Loucy (cell line): ENCODE data around the gene CPEB4.

ENCODE experiments used
- H2AFZ ChIP-seq: fragments of 200-600 bp; sonication (generic); 2 replicates; pipeline ENCODE4 v1.6.0; 2016; ENCODE audit warnings: antibody characterized with exemption, mild to moderate bottlenecking, low read length, moderate library complexity
- H3F3A ChIP-seq: fragments of 200-600 bp; 2 replicates; pipeline ENCODE4 v1.6.0; 2016; ENCODE audit warnings: antibody characterized with exemption, low read depth, mild to moderate bottlenecking
- H3K27me3 ChIP-seq: fragments of 200-600 bp; sonication (generic); 2 replicates; pipeline ENCODE4 v1.6.1; 2014; ENCODE audit warnings: low read length, mild to moderate bottlenecking; ENCODE audit not compliant: insufficient read depth, poor library complexity, severe bottlenecking
- H3K36me3 ChIP-seq: fragments of 200-600 bp; sonication (generic); 2 replicates; pipeline ENCODE4 v1.6.1; 2016; ENCODE audit warnings: low read length; ENCODE audit not compliant: insufficient read depth
- H3K4me1 ChIP-seq: fragments of 200-600 bp; sonication (generic); 2 replicates; pipeline ENCODE4 v1.5.1; 2014; ENCODE audit warnings: low read length, mild to moderate bottlenecking; ENCODE audit not compliant: insufficient read depth, poor library complexity, severe bottlenecking
- H3K4me2 ChIP-seq: fragments of 200-600 bp; sonication (generic); 2 replicates; pipeline ENCODE4 v1.6.0; 2014; ENCODE audit warnings: antibody characterized with exemption, low read length, low read depth, mild to moderate bottlenecking; ENCODE audit not compliant: poor library complexity, severe bottlenecking
- H3K4me3 ChIP-seq: fragments of 200-600 bp; sonication (generic); 2 replicates; pipeline ENCODE4 v1.5.1; 2014; ENCODE audit warnings: low read length, mild to moderate bottlenecking, mixed read lengths; ENCODE audit not compliant: poor library complexity, severe bottlenecking
- H3K79me2 ChIP-seq: fragments of 200-600 bp; sonication (generic); 2 replicates; pipeline ENCODE4 v1.6.1; 2014; ENCODE audit warnings: low read length; ENCODE audit not compliant: insufficient read depth
- H3K9ac ChIP-seq: fragments of 200-600 bp; sonication (generic); 2 replicates; pipeline ENCODE4 v1.6.0; 2014; ENCODE audit warnings: mild to moderate bottlenecking, low read depth, low read length, moderate library complexity; ENCODE audit not compliant: poor library complexity, severe bottlenecking
- H3K9me2 ChIP-seq: fragments of 200-600 bp; sonication (generic); replicated peaks from 2 replicates; pipeline ENCODE4 v1.6.1; 2016; ENCODE audit warnings: low read depth, low read length, mixed read lengths
- H3K9me3 ChIP-seq: fragments of 200-600 bp; sonication (generic); 2 replicates; pipeline ENCODE4 v1.6.1; 2014; ENCODE audit warnings: mild to moderate bottlenecking, antibody characterized with exemption, low read length, low read depth; ENCODE audit not compliant: insufficient read depth
- H4K20me1 ChIP-seq: fragments of 200-600 bp; sonication (generic); 2 replicates; pipeline ENCODE4 v1.6.0; 2014; ENCODE audit warnings: antibody characterized with exemption, low read length, mild to moderate bottlenecking; ENCODE audit not compliant: insufficient read depth, poor library complexity, severe bottlenecking
- EZH2phosphoT487 ChIP-seq: fragments of 200-600 bp; IDR thresholded peaks from 2 replicates; pipeline ENCODE4 v1.6.1; 2018; ENCODE audit warnings: antibody characterized with exemption, mild to moderate bottlenecking, moderate library complexity, borderline replicate concordance
- TF ChIP-seq, protein P1 (sequence below): fragments of 200-600 bp; sonication (generic); conservative IDR thresholded peaks from 2 replicates; pipeline ENCODE4 v1.5.1; 2014; ENCODE audit warnings: mild to moderate bottlenecking, antibody characterized with exemption, low read length

Gene CPEB4

DNA sequence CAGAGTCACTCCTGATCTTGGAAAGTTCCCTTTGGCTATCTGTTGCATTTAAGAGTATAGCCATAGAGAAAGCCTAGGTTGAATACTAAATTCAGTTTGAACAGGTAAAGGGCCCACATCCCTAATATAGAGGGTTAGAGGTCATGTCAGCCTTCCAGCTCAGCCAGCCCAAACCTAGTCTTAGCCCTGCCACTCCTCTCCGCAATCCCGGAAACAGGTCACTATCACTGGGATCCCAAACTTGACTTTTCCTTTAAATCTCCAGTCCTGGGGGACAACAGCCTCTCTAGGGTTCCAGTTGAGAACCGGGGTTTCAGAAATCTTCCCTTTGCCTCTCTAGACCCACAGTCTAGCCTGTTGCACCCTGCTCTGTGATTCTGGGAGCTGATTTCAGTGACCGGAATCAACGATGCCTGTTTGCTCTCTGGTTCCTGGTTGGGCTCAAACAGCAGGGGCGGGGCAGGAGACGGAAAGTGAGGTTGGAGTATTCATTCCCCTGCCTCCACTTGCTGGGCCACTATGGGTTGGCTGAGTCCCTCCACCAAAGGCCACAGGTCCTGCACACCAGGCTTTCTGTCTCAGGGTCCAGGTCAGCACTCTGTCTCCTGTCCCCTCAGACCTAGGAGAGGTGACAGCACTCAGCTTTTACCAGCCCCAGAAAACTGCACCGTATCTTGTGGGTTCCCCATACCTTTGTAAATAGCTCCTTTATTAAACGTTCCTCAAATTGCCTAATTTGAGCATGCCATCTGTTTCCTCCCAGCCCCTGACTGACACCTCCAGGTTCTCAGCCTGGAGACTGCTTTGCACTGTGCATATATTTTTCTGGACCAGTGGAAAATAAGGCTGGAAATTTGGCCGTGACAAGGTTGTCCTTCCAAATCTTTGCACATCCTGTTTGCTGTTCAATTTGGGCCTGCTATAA, 23.8 kb upstream of the CPEB4 start:
- Histone ChIP-seq H3K79me2 (no peaks in the 10 kb centered on the region), H2AFZ (no peak overlapping the region), H3K4me2 (no peak overlapping the region), H3K36me3 (no peaks in the 10 kb centered on the region), H3F3A (no peaks in the 10 kb centered on the region), H4K20me1 (no peaks in the 10 kb centered on the region), H3K4me3 (no peak overlapping the region), H3K9me3 (no peaks in the 10 kb centered on the region), H3K27me3 (no peaks in the 10 kb centered on the region), H3K4me1 (no peaks in the 10 kb centered on the region), H3K9me2 (no peaks in the 10 kb centered on the region), H3K9ac (no peak overlapping the region)
- TF ChIP-seq EZH2phosphoT487, result no peak
- TF ChIP-seq, protein P1, sequence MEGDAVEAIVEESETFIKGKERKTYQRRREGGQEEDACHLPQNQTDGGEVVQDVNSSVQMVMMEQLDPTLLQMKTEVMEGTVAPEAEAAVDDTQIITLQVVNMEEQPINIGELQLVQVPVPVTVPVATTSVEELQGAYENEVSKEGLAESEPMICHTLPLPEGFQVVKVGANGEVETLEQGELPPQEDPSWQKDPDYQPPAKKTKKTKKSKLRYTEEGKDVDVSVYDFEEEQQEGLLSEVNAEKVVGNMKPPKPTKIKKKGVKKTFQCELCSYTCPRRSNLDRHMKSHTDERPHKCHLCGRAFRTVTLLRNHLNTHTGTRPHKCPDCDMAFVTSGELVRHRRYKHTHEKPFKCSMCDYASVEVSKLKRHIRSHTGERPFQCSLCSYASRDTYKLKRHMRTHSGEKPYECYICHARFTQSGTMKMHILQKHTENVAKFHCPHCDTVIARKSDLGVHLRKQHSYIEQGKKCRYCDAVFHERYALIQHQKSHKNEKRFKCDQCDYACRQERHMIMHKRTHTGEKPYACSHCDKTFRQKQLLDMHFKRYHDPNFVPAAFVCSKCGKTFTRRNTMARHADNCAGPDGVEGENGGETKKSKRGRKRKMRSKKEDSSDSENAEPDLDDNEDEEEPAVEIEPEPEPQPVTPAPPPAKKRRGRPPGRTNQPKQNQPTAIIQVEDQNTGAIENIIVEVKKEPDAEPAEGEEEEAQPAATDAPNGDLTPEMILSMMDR, result no peak

DNA sequence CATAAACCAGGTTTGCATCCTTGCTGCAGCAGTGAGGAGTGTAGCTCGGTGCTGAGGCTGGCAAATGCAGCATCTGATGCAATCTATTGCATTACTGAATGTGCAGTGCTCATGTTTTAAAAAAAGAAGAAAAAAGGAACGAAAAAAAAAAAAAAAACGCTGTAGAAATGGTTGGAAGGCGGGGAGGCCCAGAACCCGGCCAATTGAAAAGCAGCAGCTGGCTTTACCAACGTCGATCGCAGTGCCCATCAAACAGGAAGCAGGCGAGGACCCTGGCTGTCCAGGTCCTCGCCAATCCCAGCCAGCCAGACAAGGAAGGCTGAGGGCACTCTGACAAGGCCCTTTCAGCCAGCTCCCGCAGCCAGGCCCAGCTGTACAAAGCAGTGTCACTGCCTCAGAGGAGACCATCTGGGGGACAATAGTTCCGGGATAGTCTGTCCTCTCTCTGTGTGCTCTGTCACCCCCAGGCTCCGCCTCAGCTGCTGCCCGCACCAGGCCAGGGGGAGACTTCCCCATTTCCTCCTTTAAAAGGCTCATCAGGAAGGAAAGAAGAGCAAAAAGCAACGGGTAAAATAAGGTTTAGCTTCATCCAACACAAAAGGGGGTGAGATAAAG, 21.8 kb upstream of the CPEB4 start:
- Histone ChIP-seq H4K20me1 (no peaks in the 10 kb centered on the region), H2AFZ (no peak overlapping the region), H3K9ac (no peak overlapping the region), H3K79me2 (no peaks in the 10 kb centered on the region), H3K4me3 (no peak overlapping the region), H3K9me2 (no peaks in the 10 kb centered on the region), H3F3A (no peaks in the 10 kb centered on the region), H3K27me3 (no peaks in the 10 kb centered on the region), H3K4me1 (no peaks in the 10 kb centered on the region), H3K9me3 (no peaks in the 10 kb centered on the region), H3K36me3 (no peaks in the 10 kb centered on the region), H3K4me2 (no peak overlapping the region)
- TF ChIP-seq EZH2phosphoT487, result no peak
- TF ChIP-seq, protein P1, result no peak

- no peak overlapping the region for H3K4me3 ChIP-seq
- H3K79me2 ChIP-seq, result no peaks in the 10 kb centered on the region
- H3K27me3 ChIP-seq, result no peaks in the 10 kb centered on the region
- no peaks in the 10 kb centered on the region for H3K4me1 ChIP-seq
- H3K4me2 ChIP-seq, result no peak overlapping the region
- no peak overlapping the region for H3K9ac ChIP-seq
- H3K9me2 ChIP-seq, result no peaks in the 10 kb centered on the region
- H2AFZ ChIP-seq, result no peak overlapping the region
- no peaks in the 10 kb centered on the region for H3K36me3 ChIP-seq
- H3K9me3 ChIP-seq, result no peaks in the 10 kb centered on the region
- H4K20me1 ChIP-seq, result no peaks in the 10 kb centered on the region
- TF ChIP-seq, protein P1, result no peak
- TF ChIP-seq EZH2phosphoT487, result no peak
- no peaks in the 10 kb centered on the region for H3F3A ChIP-seq
Observed at GRCh38 chr5:173866858-173867679, 21.1 kb upstream of the CPEB4 start.
